HG02623 (cell line): ENCODE measurements around the gene ZNF697.
A peak's percentile ranks its signal among the peaks of the same experiment; 100 is the strongest.

Source experiments
- ATAC-seq: cut with Tn5 transposase; IDR thresholded peaks from one replicate; pipeline ENCODE4 v1.9.1; 2021; ENCODE audit warnings: moderate library complexity; ENCODE audit not compliant: unreplicated experiment

The ZNF697 gene

DNA sequence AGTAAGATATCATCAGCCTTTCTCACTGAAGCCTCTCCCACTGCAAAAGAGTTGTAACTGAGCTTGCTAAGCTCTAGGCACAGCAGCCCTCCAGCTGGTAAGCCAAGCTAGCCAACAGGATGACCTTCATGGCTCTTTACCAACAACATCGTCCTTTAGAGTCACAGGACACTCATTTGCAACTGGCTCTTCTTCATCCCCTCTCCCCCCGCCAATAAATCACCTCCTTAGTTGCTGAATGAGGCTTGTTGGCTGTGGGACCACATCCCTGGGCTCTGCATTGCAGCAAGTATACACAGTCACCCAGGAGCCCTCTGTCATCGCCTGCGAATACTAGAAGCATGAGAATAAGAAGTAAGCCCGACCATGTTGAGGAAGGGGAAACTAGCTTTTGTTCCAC, 16.0 kb upstream of the ZNF697 start:
- ATAC-seq, result no peak

DNA sequence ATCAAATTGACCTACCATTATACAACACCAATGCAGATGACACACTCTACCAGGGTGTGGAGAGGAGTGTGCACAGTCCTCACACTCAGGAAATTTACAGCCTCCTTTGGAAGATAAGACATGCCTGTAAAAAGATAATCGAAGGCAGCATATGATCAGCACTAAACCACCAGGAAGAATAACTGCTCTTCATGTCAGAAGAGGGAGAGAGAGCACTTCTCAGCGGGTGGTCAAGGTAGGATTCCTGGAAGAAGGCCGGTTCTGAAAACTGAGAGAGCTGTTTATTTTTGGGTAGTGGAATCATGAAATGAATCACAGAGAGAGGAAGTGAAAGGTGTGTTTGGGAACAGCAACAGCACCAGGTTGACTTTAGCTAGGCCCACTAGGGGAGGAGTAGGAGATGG, 14.0 kb upstream of the ZNF697 start:
- ATAC-seq, result peak; percentile 74

DNA sequence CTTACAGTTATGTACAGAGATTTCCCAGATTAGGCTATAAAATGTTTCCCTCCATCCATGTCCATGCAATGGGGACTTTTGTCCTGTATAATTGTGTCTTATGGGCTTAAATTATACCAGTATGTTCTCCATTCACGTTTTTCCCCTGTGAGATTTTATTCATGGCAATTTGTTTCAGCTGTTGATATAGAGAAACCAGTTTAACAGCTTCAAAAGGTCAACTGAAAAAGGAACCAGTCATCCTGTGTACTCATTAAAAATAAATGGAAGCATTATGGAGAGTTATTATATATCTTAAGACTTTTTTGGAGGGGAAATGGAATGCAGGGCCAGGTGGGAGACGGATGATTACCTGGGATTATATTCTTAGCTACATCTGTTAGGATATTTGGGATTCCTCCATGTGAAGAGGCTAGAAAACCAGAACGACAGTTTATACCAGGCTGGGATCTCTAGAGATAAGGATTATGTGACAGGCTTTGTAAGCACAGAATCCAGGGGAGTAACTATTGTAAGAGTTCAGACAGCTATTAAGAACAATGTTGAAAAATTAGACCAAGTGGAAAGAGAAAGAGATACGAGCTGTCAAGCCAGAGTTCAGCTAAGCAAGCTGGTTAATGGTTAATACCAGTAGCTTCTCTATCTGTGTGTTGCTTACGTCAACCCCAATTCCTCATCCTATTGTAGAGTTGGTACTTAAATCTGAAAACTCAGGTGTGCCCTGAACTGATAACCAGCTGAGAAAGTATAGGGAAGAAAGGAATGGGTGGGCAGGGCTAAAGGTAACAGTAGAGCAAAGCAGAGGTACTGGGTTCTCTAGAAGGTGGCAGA, 12.4 kb upstream of the ZNF697 start:
- peak; percentile 39 for ATAC-seq

DNA sequence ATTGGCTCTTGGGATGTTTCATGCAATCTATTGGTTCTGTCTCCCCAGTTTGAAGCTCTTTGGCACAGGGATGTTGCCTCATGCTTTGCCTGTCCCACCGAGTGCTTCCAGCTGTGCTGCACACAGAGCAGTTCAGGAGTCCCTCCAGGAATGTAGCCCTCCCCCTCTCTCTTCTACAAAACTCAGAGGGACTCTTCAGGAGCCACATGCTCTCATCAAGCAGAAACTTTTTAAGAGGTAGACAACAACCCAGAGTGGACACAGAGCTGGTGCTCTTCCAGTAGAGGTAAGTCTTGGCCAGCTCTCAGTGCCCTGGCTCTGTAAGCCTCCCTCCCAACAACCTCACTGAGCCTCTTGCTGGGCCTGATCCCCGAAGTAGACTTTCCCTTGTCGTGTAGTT, 11.6 kb upstream of the ZNF697 start:
- no peak for ATAC-seq

DNA sequence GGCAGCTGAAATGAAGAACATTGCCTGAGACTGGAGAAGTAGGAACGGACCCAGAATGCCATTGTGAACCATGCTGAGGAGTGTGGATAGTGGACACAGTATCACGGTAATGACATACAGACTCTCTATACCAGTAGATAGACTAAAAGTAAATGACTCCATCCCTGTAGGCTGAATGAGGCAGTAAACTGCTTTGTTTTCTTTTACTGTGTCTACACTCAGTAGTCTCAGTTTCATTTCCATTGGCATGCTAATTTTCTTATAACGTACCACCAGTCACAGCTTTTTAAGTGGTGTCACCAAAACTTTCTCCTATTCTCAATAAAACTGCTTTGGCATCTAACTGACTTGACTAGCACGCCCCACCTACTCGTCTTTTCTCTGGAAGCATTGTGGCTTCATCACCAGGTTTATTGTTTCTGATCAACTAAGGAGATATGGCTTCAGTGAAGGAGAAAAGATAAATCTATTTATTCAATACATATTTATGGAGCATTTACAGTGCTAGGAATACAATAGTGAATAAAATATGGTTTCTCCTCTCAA, 8.4 kb upstream of the ZNF697 start:
- ATAC-seq, result peak; percentile 56

DNA sequence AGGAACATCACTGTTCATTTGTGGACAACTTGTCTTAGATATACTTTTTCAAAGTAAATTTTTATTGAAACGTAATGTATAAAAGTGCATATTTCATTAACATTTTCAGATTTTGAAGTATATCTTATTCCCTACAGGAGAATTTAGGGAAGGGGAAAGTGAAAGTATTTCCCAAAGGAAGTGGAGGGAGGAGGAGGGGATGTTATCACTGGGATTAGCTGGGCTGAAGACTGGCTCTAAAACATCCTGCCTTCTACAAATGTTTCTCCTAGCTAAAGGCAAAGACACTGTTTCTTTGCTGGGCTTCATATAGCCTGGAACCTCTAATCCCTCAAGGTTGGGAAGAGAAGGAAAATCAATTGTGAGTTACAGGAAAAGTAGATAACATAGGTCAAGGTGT, 7.1 kb upstream of the ZNF697 start:
- no peak for ATAC-seq

DNA sequence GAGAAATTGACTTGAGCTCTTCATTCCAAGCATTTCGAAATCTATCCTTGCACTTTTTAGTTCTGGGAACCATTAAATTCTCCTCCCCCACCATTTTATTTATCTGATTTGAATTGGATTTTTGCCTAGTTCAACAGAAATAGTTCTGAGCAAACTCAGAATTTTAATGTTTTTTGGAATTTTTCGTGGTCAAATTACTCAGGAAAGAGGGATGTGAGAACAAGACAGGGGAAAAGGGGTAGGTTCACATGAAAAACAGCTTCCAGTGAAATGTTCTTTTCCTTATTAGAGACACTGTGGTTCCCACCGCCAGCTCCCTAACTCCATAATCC, 5.7 kb upstream of the ZNF697 start:
- no peak for ATAC-seq

DNA sequence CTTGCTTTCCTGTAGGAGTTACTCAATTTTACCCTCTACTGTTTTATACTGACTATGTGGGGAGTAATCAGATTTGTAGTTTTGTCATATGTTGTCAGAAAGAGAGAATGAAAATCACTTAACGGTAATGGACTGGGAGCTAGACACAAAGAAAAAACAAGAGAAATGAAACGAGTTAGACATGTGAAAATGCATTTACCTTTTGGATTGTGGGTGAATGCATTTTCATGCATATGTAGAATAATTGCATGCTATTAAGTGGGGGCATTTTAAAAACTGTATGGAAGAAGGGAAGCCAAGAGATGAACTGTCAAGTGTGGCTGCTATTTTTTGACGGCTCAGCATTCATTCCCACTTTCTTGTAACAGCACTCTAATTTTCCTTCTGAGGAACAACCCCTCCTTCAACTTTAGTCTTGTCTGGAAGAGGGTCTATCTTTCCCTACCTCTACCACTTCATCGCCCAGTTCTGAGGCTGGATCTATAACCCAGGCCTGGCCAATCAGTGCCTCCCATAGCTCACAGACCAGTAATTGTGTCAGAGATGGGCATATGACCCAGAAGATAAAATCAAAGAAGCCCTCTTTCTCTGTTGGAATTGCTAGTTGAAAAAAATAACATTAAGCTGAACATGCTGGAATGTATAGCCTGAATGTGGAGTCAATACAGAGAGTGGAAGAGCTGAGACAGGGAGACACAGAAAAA, 5.2 kb upstream of the ZNF697 start:
- ATAC-seq, result no peak

DNA sequence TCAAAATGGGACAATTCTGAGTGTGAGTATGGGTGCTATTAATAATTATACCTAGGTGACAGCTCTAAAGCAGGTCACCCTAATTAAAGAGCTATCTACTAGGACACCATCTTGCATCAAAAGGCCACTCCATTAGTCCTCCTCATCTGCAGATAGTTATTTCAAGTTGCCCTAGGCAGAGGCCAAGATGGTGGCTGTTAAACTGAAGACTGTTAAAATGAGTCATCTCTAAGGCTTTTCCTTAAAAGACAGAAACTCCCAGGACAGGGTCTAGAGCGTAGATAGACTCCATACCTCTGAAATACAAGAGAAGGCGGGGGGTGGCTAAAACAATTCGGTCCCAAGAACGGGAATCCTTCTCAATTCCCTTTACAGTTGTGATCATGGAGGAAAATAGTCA, 4.5 kb upstream of the ZNF697 start:
- ATAC-seq, result no peak

DNA sequence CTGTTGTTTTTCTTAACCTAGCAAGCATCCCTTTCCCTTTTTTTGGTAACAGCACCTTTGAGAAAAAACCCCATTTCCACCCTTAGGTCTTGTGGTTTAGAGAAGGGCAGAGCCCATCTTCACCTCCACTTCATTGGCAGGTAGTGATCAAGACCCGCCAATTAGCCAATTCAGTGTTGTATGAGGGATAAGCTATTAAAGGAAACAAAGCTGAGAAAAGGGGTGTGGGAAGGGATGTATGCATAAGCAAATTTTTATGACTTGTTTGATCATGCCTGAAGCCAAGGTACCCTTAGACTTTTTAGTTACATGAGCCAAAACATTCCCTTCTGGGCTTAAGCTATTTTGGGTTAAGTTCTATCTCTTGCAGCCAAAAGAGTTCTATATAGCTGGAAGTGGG, 3.6 kb upstream of the ZNF697 start:
- no peak for ATAC-seq

DNA sequence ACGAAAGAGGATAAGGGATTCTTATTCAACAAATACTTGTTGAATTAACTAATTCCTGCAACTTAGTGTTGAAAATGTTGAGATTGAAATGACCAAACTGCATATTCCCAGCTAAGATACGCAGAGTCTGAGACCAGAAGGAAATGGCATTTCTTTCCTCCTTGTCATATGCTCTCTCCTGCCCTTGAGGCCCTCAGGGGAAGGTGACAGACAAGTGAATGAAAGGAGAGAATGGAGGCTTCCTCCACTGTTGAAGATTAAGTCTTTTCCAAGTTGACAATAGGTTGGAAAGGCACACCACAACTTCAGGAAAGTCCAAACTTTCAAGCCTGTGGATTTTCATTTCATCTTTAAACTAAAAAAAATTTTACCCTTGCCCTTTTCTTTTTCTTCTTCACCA, 3.1 kb upstream of the ZNF697 start:
- no peak for ATAC-seq

DNA sequence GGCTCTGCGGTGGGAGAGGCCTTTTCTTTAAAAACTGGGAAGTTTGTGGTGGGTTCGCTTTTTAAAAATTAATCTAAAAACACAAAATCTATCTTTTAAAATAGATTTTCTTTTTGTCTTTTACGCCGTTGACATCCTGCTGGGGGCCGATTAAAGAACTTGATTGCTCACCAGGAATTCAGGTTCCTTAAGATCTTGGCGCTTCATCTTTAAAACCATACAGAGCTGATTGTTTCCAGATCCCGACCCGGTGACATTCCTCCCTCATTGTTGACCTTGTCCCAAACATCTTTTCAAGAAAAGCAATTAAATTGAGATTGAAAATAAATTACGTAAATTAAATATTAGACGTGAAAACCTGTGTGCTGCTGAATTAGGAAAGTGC, 546 bp upstream of the ZNF697 start:
- ATAC-seq, result no peak

DNA sequence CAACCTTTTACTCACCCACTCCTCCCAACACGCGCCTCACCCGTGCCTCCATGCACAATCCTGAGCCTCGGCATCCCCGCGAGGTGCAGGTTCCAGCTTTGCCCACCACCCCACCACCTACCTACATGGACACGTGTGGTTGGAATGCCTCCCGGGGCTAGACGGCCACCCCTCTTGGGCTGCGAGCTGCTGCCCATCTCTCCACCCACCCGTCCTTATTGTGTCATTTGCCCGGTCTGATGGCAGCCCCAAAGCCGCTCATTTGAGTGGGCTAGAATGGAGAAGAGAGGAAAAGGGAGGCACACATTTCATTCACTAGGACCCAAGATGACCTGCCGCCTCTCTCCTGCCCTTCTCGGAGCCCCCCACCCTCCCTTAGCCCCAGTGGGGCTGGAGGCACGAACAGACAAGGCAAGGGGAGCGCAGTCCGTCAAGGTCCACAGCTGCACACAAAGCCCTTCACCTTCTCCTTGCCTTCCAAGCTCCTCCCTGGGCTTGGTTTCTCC, 785 bp downstream of the ZNF697 start:
- no peak for ATAC-seq

DNA sequence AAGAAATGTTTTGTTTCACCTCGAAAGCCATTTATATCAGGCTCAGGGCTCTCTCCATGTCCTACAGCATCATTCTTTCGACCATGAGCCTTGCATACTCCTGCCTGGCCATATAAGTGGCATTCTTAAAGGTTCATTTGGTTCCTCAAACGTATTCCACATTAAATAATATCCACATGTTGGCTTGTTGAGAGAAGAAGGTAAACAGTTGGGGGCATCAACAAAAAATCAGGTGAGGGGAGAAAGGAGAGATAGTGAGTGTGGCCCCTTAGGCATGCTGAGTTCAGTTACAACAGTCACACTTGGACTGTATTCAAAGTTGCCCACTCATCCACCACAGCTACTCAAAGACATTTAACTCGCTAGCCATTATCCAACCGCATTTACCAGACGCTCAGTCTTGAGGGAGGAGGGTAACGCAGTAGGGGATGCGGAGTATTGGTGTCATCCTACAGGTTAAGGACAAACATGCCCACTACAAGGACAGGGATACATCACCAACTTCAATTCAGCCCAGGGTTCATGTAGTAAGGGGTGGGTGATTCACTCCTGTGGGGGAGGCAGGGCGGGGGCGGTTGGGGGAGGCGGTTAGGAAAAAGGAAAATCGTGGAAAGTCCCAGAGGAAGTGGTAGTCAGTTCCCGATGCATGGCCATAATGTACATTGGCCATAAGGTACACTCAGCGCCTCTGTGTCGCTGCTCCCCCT, 1.4 kb downstream of the ZNF697 start:
- no peak for ATAC-seq

DNA sequence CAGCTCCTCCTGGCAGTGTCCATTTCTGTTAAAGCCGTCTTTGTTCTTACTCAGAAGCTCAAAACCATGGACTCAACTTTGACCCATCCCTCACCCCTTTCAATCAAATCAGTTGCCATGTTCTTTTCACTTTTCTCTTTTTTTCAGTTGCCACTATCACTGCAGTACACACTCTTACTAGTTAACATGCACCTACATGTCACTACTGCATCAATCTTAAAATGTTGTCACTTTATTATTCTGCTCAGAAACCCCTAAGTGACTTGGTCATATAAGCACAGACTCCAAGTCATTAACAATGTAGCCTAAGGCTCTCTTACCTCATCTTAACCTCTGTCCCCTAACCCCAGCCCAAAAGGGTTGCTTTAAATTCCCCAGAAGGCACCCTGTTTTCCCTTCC, 9.0 kb downstream of the ZNF697 start:
- ATAC-seq, result no peak

DNA sequence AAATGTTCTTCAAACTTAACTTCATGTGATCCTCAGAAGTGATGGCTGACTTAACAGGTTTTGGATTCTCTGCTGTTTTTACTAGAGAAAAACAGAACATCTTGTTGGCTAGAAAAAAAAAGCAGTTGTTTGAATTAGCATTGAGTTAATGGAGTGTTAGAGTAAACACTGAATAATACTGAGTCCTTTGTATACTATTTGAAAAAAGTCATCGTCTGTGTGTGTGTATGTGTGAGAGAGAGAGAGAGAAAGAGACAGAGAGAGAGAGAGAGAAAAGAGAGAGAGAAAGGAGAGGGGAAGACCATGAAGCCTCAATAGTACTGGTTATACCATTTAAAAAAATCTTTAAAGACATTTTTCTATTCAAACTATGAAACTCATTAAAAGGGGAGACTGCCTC, 10.4 kb downstream of the ZNF697 start:
- ATAC-seq, result no peak

DNA sequence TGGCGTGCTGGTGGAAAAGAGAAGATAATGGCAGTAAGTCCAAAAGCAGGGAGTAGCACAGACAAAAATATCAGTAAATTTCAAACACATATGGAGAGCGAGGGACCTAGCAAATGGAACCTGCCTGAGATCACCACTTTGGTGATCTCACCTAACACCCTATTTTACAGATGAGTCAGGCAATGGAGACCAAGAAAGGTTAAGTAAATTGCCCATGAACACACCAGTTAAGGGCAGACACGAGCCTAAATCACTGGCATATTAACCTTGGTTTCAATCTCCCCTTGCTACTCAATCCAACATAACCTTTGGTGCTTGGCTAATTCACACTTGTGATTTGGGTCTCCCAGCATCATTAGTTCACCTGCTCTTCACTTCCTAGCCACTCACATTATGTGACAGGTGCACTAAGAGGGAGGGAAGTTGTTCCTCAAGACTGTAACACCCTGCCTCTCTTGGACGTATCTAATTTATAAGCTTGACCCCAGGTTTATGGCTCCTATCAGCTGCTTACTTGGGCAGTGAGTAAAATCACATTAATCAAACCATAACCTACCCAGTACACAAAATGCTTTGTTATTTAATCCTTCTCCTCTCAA, 11.5 kb downstream of the ZNF697 start:
- ATAC-seq, result no peak

DNA sequence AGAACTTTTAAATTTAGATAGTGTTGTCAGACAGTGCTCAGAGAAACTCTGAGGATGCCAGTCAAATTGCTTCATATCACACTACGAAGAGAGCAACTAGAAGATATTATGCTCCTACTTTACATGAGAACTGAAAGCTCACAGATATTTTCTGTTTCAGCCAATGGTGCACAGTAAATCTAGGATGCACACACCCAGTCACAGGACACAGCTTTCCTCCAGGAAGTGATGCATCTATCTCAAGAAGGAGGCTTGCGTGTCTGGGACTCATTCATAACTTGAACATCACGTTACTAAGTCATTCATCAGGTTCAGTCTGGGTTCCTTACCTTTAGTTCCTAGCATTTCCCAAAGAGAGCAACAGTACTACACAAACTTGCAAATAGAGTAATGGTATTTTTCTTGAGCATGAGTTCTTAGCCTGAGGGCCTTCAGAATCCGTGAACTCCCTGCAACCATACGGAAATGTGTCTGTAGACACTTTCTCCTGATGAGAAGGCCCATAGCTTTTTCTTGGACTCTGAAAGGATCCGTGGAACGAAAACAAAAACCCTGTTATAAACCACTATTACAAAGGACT, 12.2 kb downstream of the ZNF697 start:
- ATAC-seq, result peak; percentile 56

DNA sequence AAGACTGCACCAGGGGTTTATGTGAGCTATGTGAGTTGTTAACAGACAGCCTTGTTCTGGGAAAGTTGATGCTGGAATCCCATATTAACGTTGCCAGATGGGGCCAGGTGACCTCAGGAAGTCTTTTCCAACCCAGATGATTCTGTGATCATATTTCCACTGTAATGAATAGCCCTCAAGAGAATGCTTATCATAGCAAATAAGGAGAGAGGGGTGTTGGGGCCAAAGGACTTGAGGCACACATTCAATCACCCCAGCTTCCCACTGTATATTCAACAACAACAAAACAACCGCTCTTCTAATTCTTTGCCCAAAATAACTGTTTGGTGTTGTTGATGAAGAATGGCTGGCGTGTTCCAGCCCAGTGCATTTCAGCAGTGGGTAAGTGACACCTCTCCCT, 14.1 kb downstream of the ZNF697 start:
- ATAC-seq, result no peak

DNA sequence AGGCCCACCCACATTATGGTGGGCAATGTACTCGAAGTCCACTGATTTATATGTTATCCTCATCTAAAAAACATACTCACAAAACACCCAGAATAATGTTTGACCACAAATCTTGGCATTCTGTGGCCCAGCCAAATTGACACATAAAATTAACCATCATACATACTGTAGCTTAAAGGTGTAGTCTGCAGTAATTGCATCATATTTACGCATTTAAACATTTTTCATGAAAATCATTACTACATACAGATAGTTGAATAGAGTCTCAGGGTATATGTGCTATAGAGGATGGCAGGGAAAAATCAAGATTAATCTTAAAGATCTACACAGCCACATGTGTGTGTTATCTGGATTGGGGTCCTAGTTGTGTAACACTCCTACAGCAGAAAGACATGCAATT, 14.5 kb downstream of the ZNF697 start:
- ATAC-seq, result no peak

DNA sequence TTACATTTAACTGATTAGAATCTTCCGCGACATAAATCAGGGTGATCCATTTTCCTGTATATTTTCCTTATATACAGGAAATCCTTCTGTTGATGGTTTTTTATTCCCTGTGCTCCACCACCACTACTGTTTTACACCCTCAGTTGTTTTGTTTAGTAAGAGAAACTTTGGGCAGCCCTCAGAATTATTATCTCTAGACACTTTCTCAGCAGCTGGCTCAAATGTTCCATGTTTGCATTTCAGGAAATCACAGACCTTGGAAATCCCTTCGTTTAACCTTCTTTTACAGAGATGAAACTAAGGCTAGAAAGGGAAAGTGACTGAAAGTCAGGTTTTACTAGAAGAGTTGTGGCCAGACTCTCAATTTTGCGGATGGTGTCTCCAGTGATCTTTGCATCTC, 15.2 kb downstream of the ZNF697 start:
- ATAC-seq, result no peak
